Adrenal gland (tissue), 12 donors: ENCODE results near the gene HMSD. TPM values are rescaled to one million over a fixed set of nuclear protein-coding genes. Genes with fewer than 3 reads are reported as not detected.
"Not testable (repeated sequence)": the region's sequence is repeated elsewhere in the genome, so short reads cannot be mapped to it uniquely, and the experiment has no call there.

Source experiments
- DNase-seq, 7 donors: peaks; one replicate each; pipeline ENCODE4 v3.0.0-alpha.2; 2019 to 2020
- H3K27ac ChIP-seq, 5 donors: fragments of 200-600 bp; sonication (generic) in 4 of 5; 1 replicate in 3 of 5; 2 replicates in 2 of 5; pipeline versions ENCODE4 v1.5.1 to v1.8.0; 2016 to 2020; ENCODE audit warnings: mild to moderate bottlenecking in 1 of 5
- H3K27me3 ChIP-seq: fragments of 200-600 bp; 2 replicates; pipeline ENCODE4 v1.8.0; 2021
- H3K36me3 ChIP-seq, 2 donors: fragments of 200-600 bp; replicated peaks in 1 of 2; 1 replicate in 1 of 2; 2 replicates in 1 of 2; pipeline versions ENCODE4 v1.5.1 to v1.8.0; 2018 to 2022
- H3K4me1 ChIP-seq, 2 donors: fragments of 200-600 bp; replicated peaks in 1 of 2; 1 replicate in 1 of 2; 2 replicates in 1 of 2; pipeline versions ENCODE4 v1.5.1 to v1.8.0; 2018 to 2021
- H3K4me3 ChIP-seq, 4 donors: fragments of 200-600 bp; sonication (generic) in 3 of 4; one replicate each; pipeline ENCODE4 v1.5.1; 2016 to 2018
- H3K9me3 ChIP-seq, 3 donors: fragments of 200-600 bp; sonication (generic) in 1 of 3; replicated peaks in 1 of 3; 1 replicate in 2 of 3; 2 replicates in 1 of 3; pipeline versions ENCODE4 v1.5.1 to v1.8.0; 2016 to 2021
- CTCF ChIP-seq, 6 experiments: fragments of 450-650 bp in 4 of 6; fragments of 200-600 bp in 2 of 6; sonication (generic) in 1 of 6; IDR thresholded peaks; 1 replicate in 5 of 6; 2 replicates in 1 of 6; pipeline versions ENCODE4 v1.5.1 to v1.8.0; 2016 to 2021; ENCODE audit warnings: antibody characterized with exemption in 6 of 6, mild to moderate bottlenecking in 2 of 6, moderate library complexity in 1 of 6
- POLR2A ChIP-seq, 2 donors: fragments of 450-650 bp; IDR thresholded peaks; one replicate each; pipeline ENCODE4 v1.6.1; 2017; ENCODE audit warnings: antibody characterized with exemption in 2 of 2, mild to moderate bottlenecking in 2 of 2, moderate library complexity in 1 of 2
- WGBS, 4 donors: extraction: QIAGEN DNeasy Blood & Tissue Kit in 2 of 4; methylation state at CpG; one replicate each; pipeline versions ENCODE4 v1.1.5 to v1.1.7; 2013 to 2017; 5-methylcytosine and 5-hydroxymethylcytosine counted together
- intact Hi-C, 2 donors: fragments of 100-400 bp; cut with DNase I; formaldehyde crosslinking; loops; one replicate each; pipeline versions ENCODE4 v1.14.1 to v1.15.0; 2022 to 2023
- polyA plus RNA-seq, 3 donors: library from polyadenylated mRNA; stranded (reverse); fragments of 200-250 nt in 2 of 3; fragments of 350-450 nt in 1 of 3; fragmentation: Illumina TruSeq in 1 of 3; extraction: RNeasy Lipid Tissue Mini Kit (QIAGEN cat#74804) in 1 of 3; gene quantifications; one replicate each; pipeline ENCODE4 v1.2.3, GENCODE V29; 2013 to 2014
- total RNA-seq, 9 donors: library from RNA; depleted of rRNA in 4 of 9; stranded (reverse); fragments of >200 nt in 4 of 9; fragments of 120-200 nt in 1 of 9; fragmentation: NEBNext Ultra II Directional in 1 of 9; extraction: Animal tissue kit (Norgen Biotek cat#: 25700) in 1 of 9; gene quantifications; one replicate each; pipeline versions ENCODE4 v1.1.0 to v1.2.4, GENCODE V29; 2013 to 2023
- donor health status: healthy with polysubstance abuse.
- donor health status: Bipolar disorder and iron deficiency.
- donor health status: DM: yes; HTN: yes; CAD: no.
- donor health status: DM: no; HTN: no; CAD: no.
- donor health status: DM: no; HTN: no; CAD: no.
- donor health status: DM: yes; HTN: yes; CAD: no.

The HMSD gene
- total and polyA plus RNA-seq, 12 donors: 0.13 to 0.57 (median 0.16) TPM; not detected in 9

DNA sequence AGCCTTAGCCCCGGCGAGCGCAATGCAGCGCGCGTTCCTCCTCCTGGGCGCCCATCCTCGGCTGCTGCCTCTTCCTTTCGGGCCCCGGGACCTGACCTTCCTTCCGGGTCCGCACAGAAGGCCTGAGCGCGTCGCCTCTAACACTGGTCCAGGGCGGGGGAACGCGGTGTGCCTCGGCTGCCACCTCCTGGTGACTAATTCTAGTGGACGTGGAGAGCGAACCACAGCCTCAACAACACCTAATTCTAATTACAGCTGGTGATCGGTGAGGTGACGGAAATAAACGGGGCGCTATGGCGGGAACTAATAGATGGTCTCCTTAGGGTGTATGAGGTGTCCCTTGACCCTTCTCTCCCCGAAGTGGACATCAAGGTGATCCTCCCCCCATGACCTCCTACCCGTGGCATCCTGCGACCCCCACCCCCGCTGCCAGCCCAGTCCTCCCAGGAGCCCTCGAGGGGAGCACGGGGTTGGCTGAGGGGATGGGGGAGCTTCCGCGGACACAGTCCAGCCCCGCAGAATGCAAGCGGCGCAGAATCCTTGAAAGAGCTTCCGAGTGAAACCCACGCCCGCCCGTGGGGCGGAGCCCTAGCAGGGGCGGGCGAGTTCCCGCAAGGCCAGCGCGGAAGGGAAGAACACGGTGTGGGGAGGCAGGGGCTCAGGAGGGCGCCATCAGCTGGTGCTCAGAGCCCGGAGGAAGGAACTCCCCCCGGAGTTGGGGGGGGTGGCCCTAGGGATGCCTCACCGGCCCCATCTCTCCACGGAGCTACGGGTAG is 12.8 kb upstream of the HMSD start:
- 2 to 5% (median 3%) methylated on average over 15 to 54 of the region's 54 CpGs for WGBS, 4 donors
- intact Hi-C loops: no loop called here
- no peaks in the 10 kb centered on the region for H3K36me3 ChIP-seq
- peak overlapping the region in 1 of 4 donors; percentile 46 for H3K4me3 ChIP-seq
- H3K27me3 ChIP-seq: peaks cover 22% of the 10 kb centered on the region
- H3K27ac ChIP-seq: no peak overlapping the region
- TF ChIP-seq CTCF (IDR thresholded peaks at IDR 0.05) (peak; percentile 35 to 69 (median 56)), POLR2A (IDR thresholded peaks at IDR 0.05) (no peak)
- peak; percentile 65 to 88 (median 75) for DNase-seq
- peaks cover 5 to 12% of the 10 kb centered on the region in 2 donors for H3K4me1 ChIP-seq
- H3K9me3 ChIP-seq: no peaks in the 10 kb centered on the region

- peak overlapping the region in 1 of 4 donors; percentile 46 for H3K4me3 ChIP-seq
- WGBS, 4 donors: 29 to 55% (median 35%) methylated on average over 11 to 19 of the region's 19 CpGs
- intact Hi-C loops: no loop called here
- peaks cover 22% of the 10 kb centered on the region for H3K27me3 ChIP-seq
- peaks cover 5 to 12% of the 10 kb centered on the region in 2 donors for H3K4me1 ChIP-seq
- no peaks in the 10 kb centered on the region for H3K36me3 ChIP-seq
- no peak for TF ChIP-seq CTCF (IDR thresholded peaks at IDR 0.05)
- TF ChIP-seq POLR2A (IDR thresholded peaks at IDR 0.05): no peak
- DNase-seq: no peak
- no peak overlapping the region for H3K27ac ChIP-seq
- no peaks in the 10 kb centered on the region for H3K9me3 ChIP-seq
These were observed 12.1 kb upstream of the HMSD start for GRCh38 chr18:63936932-63937393.

DNA sequence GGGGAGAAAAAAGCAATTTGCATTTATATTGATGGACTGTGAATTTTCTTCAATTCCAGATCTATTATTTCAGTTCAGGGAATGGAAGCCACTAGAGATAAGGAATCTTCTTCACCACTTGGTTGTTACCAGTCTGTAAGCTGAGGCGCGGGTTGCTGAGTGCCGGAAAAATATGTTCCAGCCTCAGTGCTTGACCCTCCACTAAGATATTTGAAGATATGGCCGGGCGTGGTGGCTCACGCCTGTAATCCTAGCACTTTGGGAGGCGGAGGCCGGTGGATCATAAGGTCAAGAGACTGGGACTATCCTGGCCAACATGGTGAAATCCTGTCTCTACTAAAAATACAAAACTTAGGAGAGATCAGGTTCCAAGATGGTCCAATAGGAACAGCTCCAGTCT is 9.1 kb upstream of the HMSD start:
- no peak overlapping the region for H3K4me3 ChIP-seq
- peaks cover 22% of the 10 kb centered on the region for H3K27me3 ChIP-seq
- WGBS, 4 donors: 91 to 96% (median 93%) methylated on average over 8 of the region's 8 CpGs
- H3K27ac ChIP-seq: no peak overlapping the region
- H3K36me3 ChIP-seq: no peaks in the 10 kb centered on the region
- TF ChIP-seq POLR2A (IDR thresholded peaks at IDR 0.05) (no peak), CTCF (IDR thresholded peaks at IDR 0.05) (no peak)
- no peak for DNase-seq
- intact Hi-C loops: loop anchor here in 1 of 2 donors (10.0 kb wide), 1 partner anchor 415 kb away; no protein-coding TSS in a partner anchor
- no peaks in the 10 kb centered on the region for H3K9me3 ChIP-seq
- H3K4me1 ChIP-seq: peaks cover 5 to 12% of the 10 kb centered on the region in 2 donors

- 79 to 84% (median 80%) methylated on average over 17 of the region's 17 CpGs; no CpG with 5 or more reads in 1 of the 4 donors for WGBS, 4 donors
These were observed 8.5 kb upstream of the HMSD start for GRCh38 chr18:63940543-63941050.

More at GRCh38 chr18:63940543-63941050, 8.5 kb upstream of the HMSD start:
- H3K36me3 ChIP-seq, H3K4me3 ChIP-seq, H3K27ac ChIP-seq, DNase-seq, H3K9me3 ChIP-seq: not testable (repeated sequence)
- Histone ChIP-seq H3K27me3 (peaks cover 26% of the 10 kb centered on the region), H3K4me1 (peaks cover 5 to 12% of the 10 kb centered on the region in 2 donors)
- intact Hi-C loops: loop anchor here in 1 of 2 donors (10.0 kb wide), 1 partner anchor 416 kb away; no protein-coding TSS in a partner anchor
